Keratinocyte (primary cell): Measurements from ENCODE around the gene TRPC4. TPM values are rescaled to one million over a fixed set of nuclear protein-coding genes. Genes with fewer than 3 reads are reported as not detected.

ENCODE experiments used
- DNase-seq: peaks from one replicate; pipeline ENCODE4 v3.0.0-alpha.2; 2011; ENCODE audit warnings: low read depth, missing footprints, low spot score
- FAIRE-seq: peaks from 2 replicates; lab custom pipeline; 2011; peaks lifted over from hg19 to GRCh38; lab: Jason Lieb, UNC
- H2AFZ ChIP-seq: 2 replicates; pipeline ENCODE4 v1.6.0; 2012; ENCODE audit warnings: low read length, control low read depth, inconsistent platforms; ENCODE audit not compliant: control insufficient read depth
- H3K27ac ChIP-seq: 2 replicates; pipeline ENCODE4 v1.5.1; 2011; ENCODE audit warnings: low read length; ENCODE audit not compliant: control insufficient read depth, insufficient read depth
- H3K27me3 ChIP-seq: 3 replicates; pipeline ENCODE4 v1.6.0; 2011; ENCODE audit warnings: low read length; ENCODE audit not compliant: control insufficient read depth, insufficient read depth; ENCODE audit errors: extremely low read depth
- H3K36me3 ChIP-seq, 2 experiments: 2 replicates in 1 of 2; 3 replicates in 1 of 2; pipeline ENCODE4 v1.5.1; 2011; ENCODE audit warnings: low read length in 2 of 2, mild to moderate bottlenecking in 1 of 2; ENCODE audit not compliant: control insufficient read depth in 2 of 2, insufficient read depth in 2 of 2; ENCODE audit errors: extremely low read depth in 1 of 2
- H3K4me1 ChIP-seq: 3 replicates; pipeline ENCODE4 v1.5.1; 2011; ENCODE audit warnings: low read length; ENCODE audit not compliant: control insufficient read depth, insufficient read depth; ENCODE audit errors: extremely low read depth
- H3K4me2 ChIP-seq: 3 replicates; pipeline ENCODE4 v1.6.0; 2011; ENCODE audit warnings: low read depth, low read length; ENCODE audit not compliant: control insufficient read depth, insufficient read depth; ENCODE audit errors: extremely low read depth
- H3K4me3 ChIP-seq, 3 experiments: fragments of 200-600 bp in 1 of 3; sonication (generic) in 1 of 3; 2 replicates in 2 of 3; 3 replicates in 1 of 3; pipeline ENCODE4 v1.5.1; 2011 to 2016; ENCODE audit warnings: low read length in 3 of 3, mild to moderate bottlenecking in 3 of 3, control low read depth in 2 of 3, inconsistent platforms in 1 of 3, low read depth in 1 of 3, mixed read lengths in 1 of 3, mixed run types in 1 of 3, moderate library complexity in 1 of 3; ENCODE audit not compliant: control insufficient read depth in 2 of 3, insufficient read depth in 2 of 3; ENCODE audit errors: extremely low read depth in 1 of 3
- H3K79me2 ChIP-seq: 2 replicates; pipeline ENCODE4 v1.6.0; 2012; ENCODE audit warnings: low read length; ENCODE audit not compliant: control insufficient read depth, insufficient read depth
- H3K9ac ChIP-seq: 3 replicates; pipeline ENCODE4 v1.6.0; 2011; ENCODE audit warnings: low read length; ENCODE audit not compliant: control insufficient read depth, insufficient read depth; ENCODE audit errors: extremely low read depth
- H3K9me1 ChIP-seq: 3 replicates; pipeline ENCODE4 v1.6.0; 2011; ENCODE audit warnings: low read length; ENCODE audit not compliant: control insufficient read depth, insufficient read depth; ENCODE audit errors: extremely low read depth
- H3K9me3 ChIP-seq: 2 replicates; pipeline ENCODE4 v1.5.1; 2012; ENCODE audit warnings: low read depth, low read length; ENCODE audit not compliant: control insufficient read depth
- H4K20me1 ChIP-seq: 3 replicates; pipeline ENCODE4 v1.6.0; 2011; ENCODE audit warnings: low read length; ENCODE audit not compliant: control insufficient read depth, insufficient read depth; ENCODE audit errors: extremely low read depth
- CTCF ChIP-seq, 3 experiments: IDR thresholded peaks in 1 of 3; conservative IDR thresholded peaks in 1 of 3; optimal IDR thresholded peaks in 1 of 3; 2 replicates in 2 of 3; 3 replicates in 1 of 3; pipeline versions ENCODE3 to v1.5.1; 2011; ENCODE audit warnings: low read length in 3 of 3, mild to moderate bottlenecking in 3 of 3, moderate library complexity in 2 of 3, control low read depth in 1 of 3, inconsistent platforms in 1 of 3; ENCODE audit not compliant: insufficient read depth in 2 of 3; ENCODE audit errors: extremely low read depth in 1 of 3
- EZH2 ChIP-seq: IDR thresholded peaks from one replicate; pipeline ENCODE4 v1.6.1; 2012; ENCODE audit warnings: inconsistent platforms, mild to moderate bottlenecking, low read length, moderate library complexity
- dilution Hi-C: fragments of 300-500 bp; cut with MboI; formaldehyde crosslinking; loops from one replicate; pipeline ENCODE4 v1.7.0; 2020; ENCODE audit warnings: low sequenced_read_pairs; ENCODE audit not compliant: extremely low pct_ligation_motif_present
- polyA plus RNA-seq, 5 experiments: library from polyadenylated mRNA; depleted of rRNA in 3 of 5; stranded (reverse) in 3 of 5; stranded (forward) in 1 of 5; unstranded in 1 of 5; fragments of >200 nt; gene quantifications; 1 replicate in 1 of 5; 2 replicates in 3 of 5; 3 replicates in 1 of 5; pipeline versions ENCODE4 v1.2.1 to v1.2.3, GENCODE V29; 2011 to 2012; ENCODE audit warnings: missing spikeins in 2 of 5, low read depth in 1 of 5, low replicate concordance in 1 of 5

The TRPC4 gene
- polyA plus RNA-seq, 1 donor (not counting 4 experiments of a cell fraction or from before 2014, with no cell fraction given), result not detected

- Histone ChIP-seq H3K79me2 (no peaks in the 10 kb centered on the region), H3K4me1 (peaks cover 18% of the 10 kb centered on the region), H3K9me3 (no peaks in the 10 kb centered on the region), H3K4me2 (peak overlapping the region; percentile 92), H3K36me3 (no peaks in the 10 kb centered on the region), H3K27ac (no peak overlapping the region), H3K9ac (no peak overlapping the region), H3K27me3 (peaks cover 17% of the 10 kb centered on the region), H3K9me1 (no peaks in the 10 kb centered on the region), H2AFZ (peak overlapping the region; percentile 39), H4K20me1 (no peaks in the 10 kb centered on the region), H3K4me3 (peak overlapping the region; percentile 11 to 64 (median 50))
- FAIRE-seq, result no peak
- peak; percentile 54 for TF ChIP-seq EZH2
- no peak for TF ChIP-seq CTCF (optimal IDR thresholded peaks at IDR 0.05 in 1 of 3, IDR thresholded peaks at IDR 0.05 in 1 of 3, conservative IDR thresholded peaks at IDR 0.05 in 1 of 3; ENCODE audit: extremely low read depth in 1 of 3, insufficient read depth in 2 of 3, low read length in 3 of 3)
- dilution Hi-C loops, result no loop called here
- DNase-seq, result no peak
These were observed 141 bp downstream of the TRPC4 start for GRCh38 chr13:37869506-37869755.

- no peak overlapping the region for H3K9ac ChIP-seq
- no peaks in the 10 kb centered on the region for H3K36me3 ChIP-seq
- no peaks in the 10 kb centered on the region for H3K9me3 ChIP-seq
- no peak overlapping the region for H3K27ac ChIP-seq
- no peak for FAIRE-seq
- H3K4me3 ChIP-seq, result peak overlapping the region in 2 of 3 experiments; percentile 50 to 64
- peak overlapping the region; percentile 39 for H2AFZ ChIP-seq
- H3K27me3 ChIP-seq, result peaks cover 17% of the 10 kb centered on the region
- H3K4me1 ChIP-seq, result peaks cover 18% of the 10 kb centered on the region
- peak overlapping the region; percentile 92 for H3K4me2 ChIP-seq
- H3K79me2 ChIP-seq, result no peaks in the 10 kb centered on the region
- H4K20me1 ChIP-seq, result no peaks in the 10 kb centered on the region
- dilution Hi-C loops, result no loop called here
- H3K9me1 ChIP-seq, result no peaks in the 10 kb centered on the region
- DNase-seq, result no peak
- no peak for TF ChIP-seq CTCF (optimal IDR thresholded peaks at IDR 0.05 in 1 of 3, IDR thresholded peaks at IDR 0.05 in 1 of 3, conservative IDR thresholded peaks at IDR 0.05 in 1 of 3; ENCODE audit: extremely low read depth in 1 of 3, insufficient read depth in 2 of 3, low read length in 3 of 3)
- TF ChIP-seq EZH2, result peak; percentile 56
These were observed 674 bp downstream of the TRPC4 start for GRCh38 chr13:37868691-37869505.
